Loucy (cell line): Measurements from ENCODE around the gene PPP2R2B.

Experiments used
- EZH2phosphoT487 ChIP-seq: fragments of 200-600 bp; IDR thresholded peaks from 2 replicates; pipeline ENCODE4 v1.6.1; 2018; ENCODE audit warnings: antibody characterized with exemption, mild to moderate bottlenecking, moderate library complexity, borderline replicate concordance
- TF ChIP-seq, protein P1 (sequence below): fragments of 200-600 bp; sonication (generic); conservative IDR thresholded peaks from 2 replicates; pipeline ENCODE4 v1.5.1; 2014; ENCODE audit warnings: mild to moderate bottlenecking, antibody characterized with exemption, low read length

DNA sequence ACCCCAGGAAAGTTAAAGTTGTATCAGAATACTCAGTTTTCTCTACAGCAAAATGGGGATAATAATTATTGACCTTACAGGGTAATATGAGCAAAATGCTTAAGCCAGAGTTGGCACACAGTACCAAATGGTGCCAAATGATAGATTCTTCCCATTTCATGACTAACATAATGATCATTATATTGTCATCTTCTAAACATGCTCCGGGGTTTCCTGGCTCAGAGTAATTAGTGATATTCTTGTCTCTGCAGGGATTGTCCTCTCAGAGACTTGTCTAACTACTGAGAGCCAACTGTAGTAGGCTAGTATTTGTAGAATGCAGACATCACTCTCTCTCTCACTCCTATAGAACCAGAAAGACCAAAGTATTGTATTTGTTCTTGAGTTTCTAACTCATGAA is 25.2 kb upstream of the PPP2R2B start:
- TF ChIP-seq EZH2phosphoT487: no peak
- TF ChIP-seq, protein P1, sequence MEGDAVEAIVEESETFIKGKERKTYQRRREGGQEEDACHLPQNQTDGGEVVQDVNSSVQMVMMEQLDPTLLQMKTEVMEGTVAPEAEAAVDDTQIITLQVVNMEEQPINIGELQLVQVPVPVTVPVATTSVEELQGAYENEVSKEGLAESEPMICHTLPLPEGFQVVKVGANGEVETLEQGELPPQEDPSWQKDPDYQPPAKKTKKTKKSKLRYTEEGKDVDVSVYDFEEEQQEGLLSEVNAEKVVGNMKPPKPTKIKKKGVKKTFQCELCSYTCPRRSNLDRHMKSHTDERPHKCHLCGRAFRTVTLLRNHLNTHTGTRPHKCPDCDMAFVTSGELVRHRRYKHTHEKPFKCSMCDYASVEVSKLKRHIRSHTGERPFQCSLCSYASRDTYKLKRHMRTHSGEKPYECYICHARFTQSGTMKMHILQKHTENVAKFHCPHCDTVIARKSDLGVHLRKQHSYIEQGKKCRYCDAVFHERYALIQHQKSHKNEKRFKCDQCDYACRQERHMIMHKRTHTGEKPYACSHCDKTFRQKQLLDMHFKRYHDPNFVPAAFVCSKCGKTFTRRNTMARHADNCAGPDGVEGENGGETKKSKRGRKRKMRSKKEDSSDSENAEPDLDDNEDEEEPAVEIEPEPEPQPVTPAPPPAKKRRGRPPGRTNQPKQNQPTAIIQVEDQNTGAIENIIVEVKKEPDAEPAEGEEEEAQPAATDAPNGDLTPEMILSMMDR: no peak
